ENCODE measurements around the gene CHMP2B.
A peak's percentile ranks its signal among the peaks of the same experiment; 100 is the strongest.

The CHMP2B gene

GRCh38 chr3:87288446-87288845 is 61.3 kb downstream of the CHMP2B start:
- TF ChIP-seq ZNF19 (tag by site-specific recombination; IDR thresholded peaks at IDR 0.05; ENCODE audit: low read depth) (no peak), ZNF16 (tag by site-specific recombination; IDR thresholded peaks at IDR 0.05; ENCODE audit: low read depth) (no peak), ZNF302 (tag by site-specific recombination; IDR thresholded peaks at IDR 0.05; ENCODE audit: low read depth) (no peak), ZNF214 (tag by site-specific recombination; IDR thresholded peaks at IDR 0.05; ENCODE audit: borderline replicate concordance) (no peak), SP3 (tag by site-specific recombination; IDR thresholded peaks at IDR 0.05) (no peak), HIC1 (tag by site-specific recombination; IDR thresholded peaks at IDR 0.05) (no peak), ZNF544 (tag by site-specific recombination; IDR thresholded peaks at IDR 0.05) (no peak), ZNF530 (tag by site-specific recombination; IDR thresholded peaks at IDR 0.05; ENCODE audit: low read depth) (no peak), FEZF1 (tag by site-specific recombination; IDR thresholded peaks at IDR 0.05) (no peak), ZNF341 (tag by site-specific recombination; IDR thresholded peaks at IDR 0.05; ENCODE audit: low read depth) (no peak), ZNF571 (tag by site-specific recombination; IDR thresholded peaks at IDR 0.05) (no peak)
- TF ChIP-seq, protein P1, sequence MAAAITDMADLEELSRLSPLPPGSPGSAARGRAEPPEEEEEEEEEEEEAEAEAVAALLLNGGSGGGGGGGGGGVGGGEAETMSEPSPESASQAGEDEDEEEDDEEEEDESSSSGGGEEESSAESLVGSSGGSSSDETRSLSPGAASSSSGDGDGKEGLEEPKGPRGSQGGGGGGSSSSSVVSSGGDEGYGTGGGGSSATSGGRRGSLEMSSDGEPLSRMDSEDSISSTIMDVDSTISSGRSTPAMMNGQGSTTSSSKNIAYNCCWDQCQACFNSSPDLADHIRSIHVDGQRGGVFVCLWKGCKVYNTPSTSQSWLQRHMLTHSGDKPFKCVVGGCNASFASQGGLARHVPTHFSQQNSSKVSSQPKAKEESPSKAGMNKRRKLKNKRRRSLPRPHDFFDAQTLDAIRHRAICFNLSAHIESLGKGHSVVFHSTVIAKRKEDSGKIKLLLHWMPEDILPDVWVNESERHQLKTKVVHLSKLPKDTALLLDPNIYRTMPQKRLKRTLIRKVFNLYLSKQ (tag by site-specific recombination; IDR thresholded peaks at IDR 0.05; ENCODE audit: borderline replicate concordance) = no peak
- TF ChIP-seq, protein P2, sequence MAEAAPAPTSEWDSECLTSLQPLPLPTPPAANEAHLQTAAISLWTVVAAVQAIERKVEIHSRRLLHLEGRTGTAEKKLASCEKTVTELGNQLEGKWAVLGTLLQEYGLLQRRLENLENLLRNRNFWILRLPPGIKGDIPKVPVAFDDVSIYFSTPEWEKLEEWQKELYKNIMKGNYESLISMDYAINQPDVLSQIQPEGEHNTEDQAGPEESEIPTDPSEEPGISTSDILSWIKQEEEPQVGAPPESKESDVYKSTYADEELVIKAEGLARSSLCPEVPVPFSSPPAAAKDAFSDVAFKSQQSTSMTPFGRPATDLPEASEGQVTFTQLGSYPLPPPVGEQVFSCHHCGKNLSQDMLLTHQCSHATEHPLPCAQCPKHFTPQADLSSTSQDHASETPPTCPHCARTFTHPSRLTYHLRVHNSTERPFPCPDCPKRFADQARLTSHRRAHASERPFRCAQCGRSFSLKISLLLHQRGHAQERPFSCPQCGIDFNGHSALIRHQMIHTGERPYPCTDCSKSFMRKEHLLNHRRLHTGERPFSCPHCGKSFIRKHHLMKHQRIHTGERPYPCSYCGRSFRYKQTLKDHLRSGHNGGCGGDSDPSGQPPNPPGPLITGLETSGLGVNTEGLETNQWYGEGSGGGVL (tag by site-specific recombination; IDR thresholded peaks at IDR 0.05) = no peak
- TF ChIP-seq, protein P3, sequence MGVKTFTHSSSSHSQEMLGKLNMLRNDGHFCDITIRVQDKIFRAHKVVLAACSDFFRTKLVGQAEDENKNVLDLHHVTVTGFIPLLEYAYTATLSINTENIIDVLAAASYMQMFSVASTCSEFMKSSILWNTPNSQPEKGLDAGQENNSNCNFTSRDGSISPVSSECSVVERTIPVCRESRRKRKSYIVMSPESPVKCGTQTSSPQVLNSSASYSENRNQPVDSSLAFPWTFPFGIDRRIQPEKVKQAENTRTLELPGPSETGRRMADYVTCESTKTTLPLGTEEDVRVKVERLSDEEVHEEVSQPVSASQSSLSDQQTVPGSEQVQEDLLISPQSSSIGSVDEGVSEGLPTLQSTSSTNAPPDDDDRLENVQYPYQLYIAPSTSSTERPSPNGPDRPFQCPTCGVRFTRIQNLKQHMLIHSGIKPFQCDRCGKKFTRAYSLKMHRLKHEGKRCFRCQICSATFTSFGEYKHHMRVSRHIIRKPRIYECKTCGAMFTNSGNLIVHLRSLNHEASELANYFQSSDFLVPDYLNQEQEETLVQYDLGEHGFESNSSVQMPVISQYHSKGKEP (tag by site-specific recombination; IDR thresholded peaks at IDR 0.05) = no peak
- H3K9me3 ChIP-seq (ENCODE audit: control insufficient read depth, insufficient read depth, low read depth, low read length) = no peaks in the 10 kb centered on the region
- no peaks in the 10 kb centered on the region for H3K36me3 ChIP-seq (ENCODE audit: control insufficient read depth in 2 of 2, insufficient read depth in 1 of 2, low read length in 2 of 2)
- CTCF ChIA-PET = interaction anchor here (2.9 kb wide), 1 partner anchor 10 kb away, joined by 18 read pairs; no protein-coding TSS in a partner anchor
- H3K27ac ChIP-seq (ENCODE audit: extremely low read depth, low read depth, low read length) = no peak overlapping the region
- POLR2A ChIA-PET = no interaction called here
- no peak overlapping the region for H3K4me3 ChIP-seq (ENCODE audit: low read depth, low read length)
- H3K4me1 ChIP-seq (ENCODE audit: control insufficient read depth, insufficient read depth, low read length) = no peaks in the 10 kb centered on the region

DNA sequence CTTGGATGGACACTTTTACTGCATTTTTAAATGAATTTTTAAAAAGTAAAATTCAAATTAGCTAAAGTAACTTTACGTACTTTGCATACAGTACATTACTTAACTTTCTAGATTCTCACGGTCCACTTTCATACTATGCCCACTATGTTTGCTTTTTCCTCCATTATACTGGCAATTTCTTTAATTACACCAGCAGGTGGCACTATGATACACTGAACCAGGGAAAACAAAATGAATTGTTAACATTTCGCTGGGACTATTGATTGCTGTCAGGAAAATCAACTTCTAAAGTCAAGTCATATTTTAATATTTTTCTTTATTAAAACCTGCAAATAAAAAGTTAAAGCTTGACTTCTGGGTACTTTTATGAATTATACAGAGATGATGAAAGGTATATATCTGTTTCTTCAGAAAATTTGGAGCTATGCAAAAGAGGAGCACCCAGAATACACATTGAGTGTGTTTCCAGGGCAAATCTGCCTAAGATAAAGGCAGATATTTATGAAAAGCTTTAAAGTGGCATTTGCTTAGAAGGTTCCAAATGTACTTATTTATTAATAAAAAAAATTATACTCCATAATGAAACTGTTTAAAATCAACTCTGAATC is 71.1 kb downstream of the CHMP2B start:
- Histone ChIP-seq H3K4me1 (ENCODE audit: control insufficient read depth, insufficient read depth, low read length) (no peaks in the 10 kb centered on the region), H3K27ac (ENCODE audit: extremely low read depth, low read depth, low read length) (no peak overlapping the region), H3K9me3 (ENCODE audit: control insufficient read depth, insufficient read depth, low read depth, low read length) (no peaks in the 10 kb centered on the region), H3K4me3 (ENCODE audit: low read depth, low read length) (no peak overlapping the region), H3K36me3 (ENCODE audit: control insufficient read depth in 2 of 2, insufficient read depth in 1 of 2, low read length in 2 of 2) (no peaks in the 10 kb centered on the region)
- peak; percentile 99 for TF ChIP-seq ZNF660 (tag by site-specific recombination; IDR thresholded peaks at IDR 0.05)
- TF ChIP-seq PRDM1 (tag by site-specific recombination; IDR thresholded peaks at IDR 0.05) = peak; percentile 81
- TF ChIP-seq SALL2 (tag by site-specific recombination; IDR thresholded peaks at IDR 0.05; ENCODE audit: borderline replicate concordance) = no peak
- peak; percentile 79 for TF ChIP-seq ZNF654 (tag by site-specific recombination; IDR thresholded peaks at IDR 0.05; ENCODE audit: low read depth)
- TF ChIP-seq CTCF (tag by site-specific recombination; IDR thresholded peaks at IDR 0.05) = peak; percentile 46; the same call in 1 of the 2 replicates
- TF ChIP-seq ZNF610 (tag by site-specific recombination; IDR thresholded peaks at IDR 0.05; ENCODE audit: borderline replicate concordance) = no peak
- POLR2A ChIA-PET = no interaction called here
- CTCF ChIA-PET = interaction anchor here (0.6 to 1.4 kb wide), 31 partner anchors 10 to 1882 kb away, joined by 3 to 18 read pairs (median 3); partner anchors contain the start of gene CHMP2B
